GM12864 (cell line): ENCODE results near the gene SUMO3.
A peak's percentile ranks its signal among the peaks of the same experiment; 100 is the strongest.

Source experiments
- DNase-seq: peaks from one replicate; pipeline ENCODE4 v3.0.0-alpha.2; 2011; ENCODE audit warnings: low read depth
- H3K4me3 ChIP-seq: 2 replicates; pipeline ENCODE4 v1.5.1; 2011; ENCODE audit warnings: mild to moderate bottlenecking, low read depth, low read length, control low read depth
- TF ChIP-seq, protein P1 (sequence below): IDR thresholded peaks from 2 replicates; pipeline ENCODE4 v1.5.1; 2011; ENCODE audit warnings: low read depth, mild to moderate bottlenecking, moderate library complexity, low read length, control low read depth, inconsistent platforms; ENCODE audit errors: missing control alignments

Gene SUMO3

DNA sequence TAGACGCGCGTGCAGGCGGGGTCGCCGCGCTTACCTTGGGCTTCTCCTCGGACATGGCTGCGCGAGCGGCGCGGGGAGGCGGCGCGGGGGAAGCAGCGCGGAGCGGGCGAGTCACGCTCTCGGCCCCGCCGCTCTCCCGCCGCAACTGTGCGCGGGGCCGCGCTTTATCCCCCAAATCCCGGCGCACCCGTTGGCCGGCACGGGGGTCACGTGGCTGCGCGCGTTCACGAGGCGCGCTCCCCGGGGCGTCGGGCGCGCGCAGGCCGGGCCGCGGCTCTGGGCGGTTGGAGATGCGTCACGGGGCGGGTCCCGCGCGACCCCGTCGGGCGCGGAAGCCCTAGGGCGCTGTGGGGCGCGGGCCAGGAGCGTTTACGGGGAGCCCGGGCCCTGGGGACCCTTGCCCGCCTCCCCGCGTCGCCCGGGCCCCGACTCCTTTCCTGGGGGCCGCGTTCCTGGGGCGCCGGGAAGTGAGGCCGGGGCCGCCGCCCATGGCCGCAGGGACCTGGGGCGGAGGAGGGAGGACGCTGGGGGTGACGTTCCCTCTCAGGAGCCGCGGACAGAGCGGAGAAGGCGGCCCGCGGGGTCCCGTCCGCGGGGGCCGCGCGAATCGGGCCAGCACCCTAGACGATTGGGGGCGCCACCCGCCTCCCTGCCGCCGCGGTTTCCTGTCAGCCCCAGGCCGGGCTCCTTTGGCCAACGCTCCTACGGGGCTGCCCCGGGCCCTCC, at the start of gene SUMO3:
Gene SUMO3, minus strand, starts transcription at position 149 of the 726 bp plus-strand sequence. Its CDS starts 94 bp downstream, at position 55.
- peak within 1 kb of the TSS; percentile 77 for H3K4me3 ChIP-seq
- peak; percentile 39 for DNase-seq
- TF ChIP-seq, protein P1, sequence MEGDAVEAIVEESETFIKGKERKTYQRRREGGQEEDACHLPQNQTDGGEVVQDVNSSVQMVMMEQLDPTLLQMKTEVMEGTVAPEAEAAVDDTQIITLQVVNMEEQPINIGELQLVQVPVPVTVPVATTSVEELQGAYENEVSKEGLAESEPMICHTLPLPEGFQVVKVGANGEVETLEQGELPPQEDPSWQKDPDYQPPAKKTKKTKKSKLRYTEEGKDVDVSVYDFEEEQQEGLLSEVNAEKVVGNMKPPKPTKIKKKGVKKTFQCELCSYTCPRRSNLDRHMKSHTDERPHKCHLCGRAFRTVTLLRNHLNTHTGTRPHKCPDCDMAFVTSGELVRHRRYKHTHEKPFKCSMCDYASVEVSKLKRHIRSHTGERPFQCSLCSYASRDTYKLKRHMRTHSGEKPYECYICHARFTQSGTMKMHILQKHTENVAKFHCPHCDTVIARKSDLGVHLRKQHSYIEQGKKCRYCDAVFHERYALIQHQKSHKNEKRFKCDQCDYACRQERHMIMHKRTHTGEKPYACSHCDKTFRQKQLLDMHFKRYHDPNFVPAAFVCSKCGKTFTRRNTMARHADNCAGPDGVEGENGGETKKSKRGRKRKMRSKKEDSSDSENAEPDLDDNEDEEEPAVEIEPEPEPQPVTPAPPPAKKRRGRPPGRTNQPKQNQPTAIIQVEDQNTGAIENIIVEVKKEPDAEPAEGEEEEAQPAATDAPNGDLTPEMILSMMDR, result no peak

DNA sequence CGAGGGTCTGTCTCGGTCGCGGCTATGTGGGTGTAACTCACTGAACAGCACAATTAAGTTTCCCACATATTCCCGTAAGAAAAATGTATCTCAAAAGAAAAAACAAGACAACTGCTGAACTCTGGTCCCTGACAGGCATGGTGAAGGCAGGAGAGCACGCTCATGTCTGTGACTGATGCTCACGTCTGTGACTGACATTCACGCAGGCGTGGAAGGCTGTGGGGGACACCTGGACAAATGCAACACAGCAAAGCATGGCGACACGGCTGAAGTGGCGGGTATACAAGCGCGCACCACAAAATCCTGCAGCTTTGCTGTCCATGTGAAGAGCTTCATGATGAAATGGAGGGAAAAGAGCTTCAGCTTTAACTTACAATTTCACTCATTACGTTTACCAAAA, 49.6 kb upstream of the SUMO3 start:
- TF ChIP-seq, protein P1, result no peak
- H3K4me3 ChIP-seq, result no peak overlapping the region
- no peak for DNase-seq

DNA sequence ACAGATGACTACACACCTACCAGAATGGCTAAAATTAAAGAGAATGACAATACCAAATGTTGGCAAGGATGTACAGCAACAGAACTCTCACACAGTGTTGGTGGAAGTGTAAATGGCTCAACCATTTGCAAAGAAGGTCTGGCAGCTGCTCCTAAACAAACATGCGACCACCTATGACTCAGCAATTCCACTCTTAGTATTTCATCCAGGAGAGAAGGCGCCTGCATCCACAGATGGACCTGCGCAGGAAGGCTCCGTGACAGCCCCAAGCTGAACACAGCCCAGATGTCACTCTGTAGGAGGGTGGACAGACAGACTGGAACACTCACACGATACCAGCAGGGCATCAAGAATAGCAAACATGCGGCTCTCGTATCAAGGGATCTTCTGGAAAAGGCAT, 48.9 kb upstream of the SUMO3 start:
- TF ChIP-seq, protein P1, result no peak
- DNase-seq, result no peak
- no peak overlapping the region for H3K4me3 ChIP-seq

DNA sequence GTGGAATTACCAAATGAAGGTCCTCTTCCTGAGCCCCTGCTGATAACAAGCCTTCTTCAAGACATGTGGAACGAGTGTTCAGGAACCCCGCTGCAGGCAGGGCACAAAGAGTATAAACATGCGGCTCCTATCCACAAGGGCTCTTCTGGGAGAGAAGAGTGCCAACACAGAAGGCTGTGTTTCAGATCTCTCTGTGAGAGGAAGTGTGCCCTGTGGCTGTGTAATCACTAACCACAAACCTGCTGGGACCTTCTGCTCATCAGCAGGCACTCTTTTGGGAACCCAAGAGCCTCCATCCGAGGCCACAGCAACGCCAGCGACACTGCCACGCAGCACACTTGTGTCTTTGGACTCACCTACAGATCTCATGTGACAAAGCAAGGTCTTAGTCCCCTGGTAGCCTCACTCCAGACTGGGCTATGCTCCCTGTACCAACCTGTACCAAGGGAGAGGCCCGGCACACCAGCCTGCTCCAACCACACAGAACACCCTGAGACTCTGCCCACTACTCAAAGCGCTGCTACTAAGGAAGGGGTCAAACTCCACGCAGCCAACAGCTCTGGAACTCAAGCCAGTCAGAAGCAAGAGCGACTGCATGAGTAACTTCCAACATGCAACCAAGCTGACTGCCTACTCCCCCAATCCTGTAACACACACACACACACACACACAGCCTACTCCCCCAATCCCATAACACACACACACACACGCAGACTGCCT, 47.9 kb upstream of the SUMO3 start:
- H3K4me3 ChIP-seq, result no peak overlapping the region
- TF ChIP-seq, protein P1, result no peak
- no peak for DNase-seq

DNA sequence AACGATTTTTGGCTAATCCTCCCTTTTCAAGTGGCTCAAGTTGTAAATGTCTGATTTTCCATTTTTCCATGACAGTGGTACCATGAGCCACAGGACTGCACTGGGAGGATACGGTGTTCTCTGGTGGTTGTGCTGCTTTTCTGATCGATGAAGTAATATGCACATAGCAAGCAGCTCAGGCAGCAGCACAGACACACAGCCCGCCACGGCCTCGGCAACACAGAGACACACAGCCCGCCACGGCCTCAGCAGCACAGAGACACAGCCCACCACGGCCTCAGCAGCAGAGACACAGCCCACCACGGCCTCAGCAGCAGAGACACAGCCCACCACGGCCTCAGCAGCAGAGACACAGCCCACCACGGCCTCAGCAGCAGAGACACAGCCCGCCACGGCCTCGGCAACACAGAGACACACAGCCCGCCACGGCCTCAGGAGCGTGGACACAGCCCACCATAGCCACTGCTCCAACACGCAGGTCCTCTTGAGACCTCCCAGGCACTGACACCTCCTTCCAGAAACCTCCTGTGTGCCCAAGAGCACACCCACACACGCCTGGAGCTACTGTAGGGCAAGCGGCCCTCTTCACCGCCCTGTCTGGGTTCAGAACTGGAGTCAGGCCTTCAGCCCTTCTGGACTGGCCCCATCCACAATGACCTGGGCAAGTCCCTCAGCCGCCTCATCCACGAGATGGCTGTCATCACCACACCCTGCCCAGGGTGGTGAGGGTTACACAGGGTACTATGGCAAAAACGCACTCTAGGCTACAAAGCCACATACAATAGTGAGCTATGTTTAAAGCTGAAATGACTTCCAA, 45.2 kb upstream of the SUMO3 start:
- TF ChIP-seq, protein P1, result no peak

DNA sequence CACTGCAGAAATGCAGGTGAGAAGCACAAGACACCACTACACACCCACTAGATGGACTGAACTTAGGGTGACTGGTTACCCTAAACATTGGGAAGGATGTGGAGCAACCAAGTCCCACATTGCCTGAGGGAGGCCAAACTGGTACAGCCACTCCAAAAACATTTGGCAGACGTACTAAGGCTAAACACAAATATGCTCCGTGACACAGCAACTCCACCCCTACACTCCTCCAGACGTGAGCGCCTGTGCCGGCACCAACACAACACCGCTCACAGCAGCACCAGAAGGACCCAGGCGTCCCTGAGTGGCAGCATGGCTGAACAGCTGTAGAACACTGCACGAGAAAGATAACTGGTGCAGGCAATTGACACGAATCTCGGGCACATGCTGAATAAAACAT, 40.9 kb upstream of the SUMO3 start:
- no peak overlapping the region for H3K4me3 ChIP-seq
- TF ChIP-seq, protein P1, result no peak
- DNase-seq, result no peak

More for the DNA sequence above, 45.2 kb upstream of the SUMO3 start:
- H3K4me3 ChIP-seq, result no peak overlapping the region
- no peak for DNase-seq
